ENCODE results near the gene COL16A1.

DNA sequence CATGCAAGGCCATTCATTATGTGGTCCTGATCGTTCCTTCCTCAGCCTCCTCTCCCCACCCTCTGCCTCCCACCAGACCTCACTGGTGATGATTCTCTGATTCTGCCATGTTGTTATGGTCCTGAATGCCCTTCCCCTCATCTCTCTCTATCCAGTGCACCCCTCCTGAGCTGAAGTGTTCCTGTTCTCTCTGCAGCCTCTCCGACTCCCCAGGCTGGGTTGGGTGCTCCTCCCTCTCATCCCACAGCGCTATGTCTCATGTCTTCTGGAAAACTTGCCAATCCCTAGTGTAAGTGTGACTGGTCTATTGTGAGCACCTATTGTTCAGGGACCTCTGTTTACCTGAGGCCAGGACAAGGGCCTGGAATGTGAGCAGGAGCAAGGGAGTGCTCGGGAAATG, 48.1 kb downstream of the COL16A1 start:
- TF ChIP-seq RAD21 (IDR thresholded peaks at IDR 0.05; ENCODE audit: low read length) (no peak), CTCF (conservative IDR thresholded peaks at IDR 0.05; ENCODE audit: low read depth, low read length) (no peak), RFX5 (IDR thresholded peaks at IDR 0.05; ENCODE audit: low read depth, low read length) (no peak), BHLHE40 (IDR thresholded peaks at IDR 0.05; ENCODE audit: low read depth, low read length) (no peak), RCOR1 (IDR thresholded peaks at IDR 0.05; ENCODE audit: insufficient replicate concordance, low read length) (no peak)

Data from IMR-90 (cell line).